Suprapubic skin (tissue), 3 donors: ENCODE results near the gene PTPN11.
"Not testable (repeated sequence)": the region's sequence is repeated elsewhere in the genome, so short reads cannot be mapped to it uniquely, and the experiment has no call there.

Source experiments
- CTCF ChIP-seq, 2 donors: fragments of 200-600 bp in 1 of 2; fragments of 450-650 bp in 1 of 2; sonication (generic) in 1 of 2; IDR thresholded peaks; one replicate each; pipeline ENCODE4 v1.5.1; 2016 to 2019; ENCODE audit warnings: antibody characterized with exemption in 2 of 2, mild to moderate bottlenecking in 1 of 2, moderate library complexity in 1 of 2
- POLR2A ChIP-seq, 2 donors: fragments of 450-650 bp; IDR thresholded peaks; one replicate each; pipeline ENCODE4 v1.6.1; 2017; ENCODE audit warnings: antibody characterized with exemption in 2 of 2, mild to moderate bottlenecking in 2 of 2, moderate library complexity in 2 of 2

- TF ChIP-seq CTCF, POLR2A (IDR thresholded peaks at IDR 0.05): not testable (repeated sequence)
Observed at GRCh38 chr12:112457142-112457541, 38.4 kb downstream of the PTPN11 start.
